Stimulated activated memory B cell treated with anti-CD40 and anti-IgM and Interleukin-4, amounts not matched to agents 10 μg/mL and 1 μg/mL and 100 μg/mL, for 72 hours (primary cell): ENCODE data around the gene PODXL.
"Not testable (repeated sequence)": the region's sequence is repeated elsewhere in the genome, so short reads cannot be mapped to it uniquely, and the experiment has no call there.

ENCODE experiments used
- ATAC-seq: fragments of 150-1000 bp; cut with Tn5 transposase; 2 replicates; pipeline ENCODE4 v1.10.0; 2021
- H3K27ac Mint-ChIP-seq: one replicate; pipeline ENCODE4 v1.8.0; 2022; ENCODE audit warnings: mild to moderate bottlenecking, mixed read lengths
- H3K27me3 Mint-ChIP-seq: one replicate; pipeline ENCODE4 v1.8.0; 2022; ENCODE audit warnings: mixed read lengths
- H3K36me3 Mint-ChIP-seq: one replicate; pipeline ENCODE4 v1.8.0; 2022; ENCODE audit warnings: mixed read lengths
- H3K4me1 Mint-ChIP-seq: one replicate; pipeline ENCODE4 v1.8.0; 2022; ENCODE audit warnings: mixed read lengths
- H3K4me3 Mint-ChIP-seq: one replicate; pipeline ENCODE4 v1.8.0; 2022; ENCODE audit warnings: mild to moderate bottlenecking, moderate library complexity, mixed read lengths
- H3K9me3 Mint-ChIP-seq: one replicate; pipeline ENCODE4 v1.8.0; 2022; ENCODE audit warnings: mixed read lengths

The PODXL gene

DNA sequence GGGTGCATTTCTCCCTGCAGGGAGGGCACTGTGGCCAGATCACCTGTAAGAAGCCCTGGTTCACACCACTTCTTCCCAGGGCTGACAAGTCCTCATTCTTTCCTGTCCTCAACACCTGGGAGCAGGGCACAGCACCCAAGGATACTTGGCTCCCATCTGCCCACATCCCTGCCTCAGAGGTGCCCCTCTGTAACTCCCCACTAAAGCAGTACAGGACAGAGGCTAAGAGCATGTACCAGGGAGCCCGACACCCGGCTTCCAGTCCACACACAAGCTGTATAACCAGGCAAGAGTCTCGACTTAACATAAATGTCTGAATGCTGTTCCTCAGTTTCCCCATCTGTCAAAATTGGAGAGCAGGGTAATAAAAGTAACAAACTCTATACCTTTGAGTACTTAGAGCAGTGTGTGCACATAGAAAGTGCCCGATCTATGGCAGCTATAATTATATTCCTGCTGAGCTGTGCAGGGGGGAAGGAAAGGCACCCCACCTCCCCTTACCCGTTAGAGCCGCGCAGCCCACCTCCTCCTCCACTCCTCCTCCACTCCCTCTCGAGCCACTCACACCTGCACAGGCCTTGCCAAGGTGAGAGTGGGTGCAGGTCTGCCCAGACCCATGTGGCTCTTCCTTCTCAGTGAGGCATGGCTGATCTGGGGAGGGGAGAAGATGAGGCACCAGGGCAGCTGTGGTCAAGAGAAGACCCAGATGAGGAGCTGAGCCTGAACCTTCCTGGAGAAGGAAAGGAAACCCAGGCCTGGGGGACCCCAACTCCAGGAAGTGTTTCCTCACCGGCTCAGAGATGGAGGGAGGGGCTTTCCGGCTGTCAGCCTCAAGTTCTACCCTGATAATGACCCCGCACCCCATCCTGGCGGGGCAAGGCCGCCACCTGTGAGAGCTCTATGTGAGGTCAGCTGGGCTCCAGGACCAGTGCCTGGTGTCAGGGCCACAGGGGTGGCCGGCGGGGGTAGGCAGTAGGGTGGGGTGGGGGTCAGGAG lies 22.6 kb downstream of the PODXL start:
- Mint-ChIP-seq H3K4me3 (no peak overlapping the region), H3K27ac (no peak overlapping the region), H3K27me3 (no peaks in the 10 kb centered on the region), H3K36me3 (no peaks in the 10 kb centered on the region), H3K9me3 (no peaks in the 10 kb centered on the region), H3K4me1 (no peaks in the 10 kb centered on the region)
- ATAC-seq, result no peak

DNA sequence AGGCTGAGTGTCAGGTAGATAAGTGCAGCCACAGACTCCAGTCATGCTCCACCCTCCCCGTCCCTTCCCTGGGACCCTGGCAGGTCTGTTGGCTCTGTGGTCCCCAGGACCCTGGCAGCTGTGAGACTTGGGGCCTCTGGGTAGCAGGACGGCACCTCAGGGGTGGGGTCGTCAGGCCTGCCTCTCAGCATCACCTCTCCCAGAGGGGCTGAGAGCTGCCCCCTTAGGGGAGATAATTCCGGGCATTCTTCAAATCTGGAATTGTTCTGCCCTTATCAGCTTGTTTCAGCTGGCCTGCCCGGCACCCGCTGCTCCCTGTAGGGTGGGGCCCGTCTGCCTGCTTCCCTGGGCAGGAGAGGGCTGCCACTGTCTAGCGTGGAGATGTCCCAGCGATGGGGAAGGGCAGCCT lies 23.3 kb downstream of the PODXL start:
- H3K27me3 Mint-ChIP-seq, result no peaks in the 10 kb centered on the region
- H3K27ac Mint-ChIP-seq, result no peak overlapping the region
- no peak overlapping the region for H3K4me3 Mint-ChIP-seq
- no peak for ATAC-seq
- H3K4me1 Mint-ChIP-seq, result no peaks in the 10 kb centered on the region
- no peaks in the 10 kb centered on the region for H3K9me3 Mint-ChIP-seq
- no peaks in the 10 kb centered on the region for H3K36me3 Mint-ChIP-seq

DNA sequence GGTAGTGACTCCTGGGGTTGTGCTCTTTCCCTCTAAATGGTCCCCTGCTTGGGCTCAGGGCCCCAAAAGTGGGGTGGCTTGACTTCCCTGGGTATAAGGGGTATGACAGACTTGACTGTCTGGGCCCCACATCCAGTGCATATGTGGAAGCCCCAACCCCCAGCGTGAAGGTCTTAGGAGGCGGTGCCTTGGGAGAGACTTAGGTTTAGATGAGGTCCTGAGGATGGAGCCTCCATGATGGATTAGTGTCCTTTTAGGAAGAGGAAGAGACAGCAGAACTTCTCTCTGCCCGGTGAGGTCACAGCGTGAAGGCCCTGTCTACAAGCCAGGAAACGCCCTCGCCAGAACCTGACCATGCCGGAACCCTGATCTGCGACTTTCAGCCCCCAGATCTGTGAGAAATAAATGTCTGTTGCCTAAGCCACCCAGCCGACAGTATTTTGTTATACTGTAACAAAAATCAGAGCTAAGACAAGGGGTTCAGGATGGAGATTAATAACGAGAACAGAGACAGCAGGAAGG lies 23.8 kb downstream of the PODXL start:
- H3K9me3 Mint-ChIP-seq, result no peaks in the 10 kb centered on the region
- no peak for ATAC-seq
- no peak overlapping the region for H3K27ac Mint-ChIP-seq
- H3K27me3 Mint-ChIP-seq, result no peaks in the 10 kb centered on the region
- no peak overlapping the region for H3K4me3 Mint-ChIP-seq
- no peaks in the 10 kb centered on the region for H3K36me3 Mint-ChIP-seq
- peaks cover under 1% of the 10 kb centered on the region for H3K4me1 Mint-ChIP-seq

DNA sequence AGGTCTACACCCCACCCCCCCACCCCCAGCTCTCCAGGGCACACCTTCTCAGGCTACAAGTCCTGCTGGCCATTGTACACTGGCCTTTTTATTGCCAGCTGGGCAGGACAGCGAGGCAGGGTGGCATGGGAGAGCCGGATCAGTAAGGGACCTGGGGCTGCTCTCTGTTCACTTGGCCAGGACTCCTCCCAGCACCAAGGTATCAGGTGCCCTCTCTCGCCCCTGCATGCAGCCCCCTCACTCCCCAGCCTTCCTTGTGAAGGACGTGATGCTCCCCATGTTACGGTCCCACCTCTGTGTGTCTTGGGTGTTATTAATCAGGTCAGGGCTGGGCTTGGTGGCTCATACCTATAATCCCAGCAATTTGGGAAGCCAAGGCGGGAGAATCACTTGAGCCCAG lies 26.3 kb downstream of the PODXL start:
- Mint-ChIP-seq H3K4me1 (peaks cover 8% of the 10 kb centered on the region), H3K27me3 (no peaks in the 10 kb centered on the region), H3K36me3 (no peaks in the 10 kb centered on the region), H3K4me3 (no peak overlapping the region), H3K9me3 (no peaks in the 10 kb centered on the region), H3K27ac (no peak overlapping the region)
- no peak for ATAC-seq

DNA sequence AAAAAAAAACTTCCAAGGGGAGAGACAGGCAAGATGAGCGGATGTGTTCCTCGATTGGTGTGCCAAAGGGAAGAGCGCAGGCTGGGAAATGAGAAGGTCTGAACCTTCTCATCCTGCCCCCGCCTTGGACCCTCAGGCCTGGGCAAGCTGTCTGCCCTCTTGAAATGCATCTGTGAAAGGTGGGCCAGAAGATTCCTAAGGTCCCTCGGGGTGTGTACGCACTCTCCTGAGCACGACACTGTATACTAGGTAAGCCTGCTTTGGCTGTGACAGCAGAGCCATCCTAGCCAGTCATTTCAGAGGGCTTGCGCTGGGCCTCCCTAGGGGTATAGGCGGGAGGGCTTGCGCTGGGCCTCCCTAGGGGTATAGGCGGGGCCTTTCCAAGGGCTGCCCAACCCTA lies 26.8 kb downstream of the PODXL start:
- H3K36me3 Mint-ChIP-seq, result no peaks in the 10 kb centered on the region
- no peaks in the 10 kb centered on the region for H3K27me3 Mint-ChIP-seq
- no peak overlapping the region for H3K4me3 Mint-ChIP-seq
- no peak overlapping the region for H3K27ac Mint-ChIP-seq
- peaks cover 8% of the 10 kb centered on the region for H3K4me1 Mint-ChIP-seq
- no peak for ATAC-seq
- no peaks in the 10 kb centered on the region for H3K9me3 Mint-ChIP-seq

DNA sequence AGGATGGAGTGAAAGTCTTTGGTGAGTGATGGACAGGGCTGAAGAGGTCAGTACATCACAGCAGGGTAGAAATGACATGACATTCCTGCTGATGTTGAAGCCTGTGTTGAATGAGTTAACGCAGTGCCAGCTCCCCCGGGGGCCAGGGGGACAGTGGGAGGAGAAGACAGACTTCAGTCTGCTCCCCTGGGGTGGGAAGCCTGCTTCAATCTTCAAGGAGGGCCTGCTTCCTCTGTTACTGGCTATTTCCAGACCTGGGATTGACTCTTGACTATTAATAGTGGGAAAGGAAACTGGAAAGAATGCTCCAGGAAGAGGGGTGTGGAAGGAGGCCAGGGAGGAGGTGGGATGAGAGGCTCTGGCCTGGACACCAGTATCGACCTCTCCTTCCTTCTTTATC lies 27.2 kb downstream of the PODXL start:
- Mint-ChIP-seq H3K27ac (no peak overlapping the region), H3K4me3 (no peak overlapping the region), H3K4me1 (peaks cover 8% of the 10 kb centered on the region), H3K9me3 (no peaks in the 10 kb centered on the region), H3K36me3 (no peaks in the 10 kb centered on the region), H3K27me3 (no peaks in the 10 kb centered on the region)
- ATAC-seq, result no peak

DNA sequence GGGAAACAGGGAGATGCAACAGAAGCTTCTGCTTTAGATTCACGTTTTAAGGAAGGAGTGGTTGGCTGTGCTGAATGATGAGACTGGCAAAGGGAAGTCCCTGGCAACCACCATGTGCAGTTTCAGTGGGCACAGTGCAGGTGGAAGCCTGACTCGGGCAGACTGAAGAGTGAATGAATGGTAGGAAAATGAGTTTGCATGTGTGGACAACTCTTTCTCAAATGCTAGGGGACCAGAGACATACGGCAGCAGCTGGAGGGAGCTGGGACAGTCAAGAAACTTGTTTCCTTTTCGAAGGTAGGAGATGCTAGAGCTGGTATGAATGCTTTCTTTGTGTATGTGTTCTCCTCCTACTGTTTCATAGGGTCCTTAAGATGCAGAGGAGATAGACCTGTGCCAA lies 29.0 kb downstream of the PODXL start:
- Mint-ChIP-seq H3K4me1 (peaks cover 14% of the 10 kb centered on the region), H3K4me3 (no peak overlapping the region), H3K27ac (no peak overlapping the region), H3K27me3 (no peaks in the 10 kb centered on the region), H3K36me3 (no peaks in the 10 kb centered on the region), H3K9me3 (no peaks in the 10 kb centered on the region)
- ATAC-seq, result peak; percentile 85

DNA sequence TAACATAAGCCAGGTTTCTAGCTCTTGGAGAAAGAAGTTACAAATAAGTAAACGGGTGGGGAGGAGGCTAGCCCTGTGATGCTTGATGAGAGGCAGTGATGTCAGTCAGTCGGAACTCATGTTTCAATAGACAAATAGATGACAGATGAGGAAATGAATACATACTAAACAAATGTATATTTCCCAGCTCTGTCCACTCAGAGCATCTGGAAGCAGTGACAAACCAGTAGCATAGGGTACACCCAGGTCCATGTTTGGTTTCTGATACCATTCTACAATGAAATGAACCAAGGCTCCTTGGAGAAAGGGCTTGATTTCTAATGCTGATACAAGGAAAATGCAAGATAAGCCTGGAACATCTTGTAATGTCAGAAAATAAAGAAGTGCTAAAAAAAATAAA lies 30.6 kb downstream of the PODXL start:
- Mint-ChIP-seq H3K27ac (no peak overlapping the region), H3K9me3 (no peaks in the 10 kb centered on the region), H3K4me3 (no peak overlapping the region), H3K4me1 (peaks cover 18% of the 10 kb centered on the region), H3K36me3 (no peaks in the 10 kb centered on the region), H3K27me3 (no peaks in the 10 kb centered on the region)
- ATAC-seq, result no peak

DNA sequence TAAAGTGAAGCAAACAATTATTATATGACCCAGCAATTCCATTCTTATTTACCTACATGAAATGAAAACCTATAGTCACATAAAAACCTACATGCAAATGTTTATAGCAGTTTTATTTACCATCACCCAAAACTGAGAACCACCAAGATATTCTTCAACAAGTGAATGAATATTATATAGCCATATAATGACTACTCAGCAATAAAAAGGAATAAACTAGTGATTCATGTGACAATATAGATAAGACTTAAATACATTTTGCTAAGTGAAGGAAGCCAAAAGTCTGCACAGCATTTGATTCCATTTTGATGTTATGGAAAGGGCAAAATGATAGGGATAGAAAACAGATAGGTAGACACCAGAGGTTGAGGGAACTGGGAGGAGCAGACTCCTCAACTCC lies 31.7 kb downstream of the PODXL start:
- H3K4me3 Mint-ChIP-seq, result no peak overlapping the region
- no peaks in the 10 kb centered on the region for H3K9me3 Mint-ChIP-seq
- ATAC-seq, result no peak
- peaks cover 18% of the 10 kb centered on the region for H3K4me1 Mint-ChIP-seq
- no peaks in the 10 kb centered on the region for H3K36me3 Mint-ChIP-seq
- H3K27ac Mint-ChIP-seq, result no peak overlapping the region
- H3K27me3 Mint-ChIP-seq, result no peaks in the 10 kb centered on the region

DNA sequence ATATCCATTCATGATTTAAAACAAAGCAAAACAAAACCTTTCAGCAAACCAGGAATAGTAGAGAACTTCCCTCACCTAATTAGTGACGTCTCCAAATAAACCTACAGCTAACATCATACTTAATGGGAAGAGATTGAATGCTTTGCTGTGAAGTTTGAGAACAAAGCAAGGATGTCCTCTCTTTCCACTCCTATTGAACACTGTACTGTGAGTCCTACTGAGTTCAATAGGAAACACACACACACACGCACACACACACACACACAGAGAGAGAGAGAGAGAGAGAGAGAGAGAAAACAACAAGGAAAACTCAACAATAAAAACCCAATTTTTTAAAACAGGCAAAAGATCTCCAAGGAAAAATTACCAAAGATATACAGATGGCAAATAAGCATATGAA lies 32.3 kb downstream of the PODXL start:
- H3K4me1 Mint-ChIP-seq, result peaks cover 18% of the 10 kb centered on the region
- no peak overlapping the region for H3K4me3 Mint-ChIP-seq
- no peaks in the 10 kb centered on the region for H3K36me3 Mint-ChIP-seq
- ATAC-seq, result no peak
- no peaks in the 10 kb centered on the region for H3K9me3 Mint-ChIP-seq
- no peaks in the 10 kb centered on the region for H3K27me3 Mint-ChIP-seq
- H3K27ac Mint-ChIP-seq, result no peak overlapping the region

DNA sequence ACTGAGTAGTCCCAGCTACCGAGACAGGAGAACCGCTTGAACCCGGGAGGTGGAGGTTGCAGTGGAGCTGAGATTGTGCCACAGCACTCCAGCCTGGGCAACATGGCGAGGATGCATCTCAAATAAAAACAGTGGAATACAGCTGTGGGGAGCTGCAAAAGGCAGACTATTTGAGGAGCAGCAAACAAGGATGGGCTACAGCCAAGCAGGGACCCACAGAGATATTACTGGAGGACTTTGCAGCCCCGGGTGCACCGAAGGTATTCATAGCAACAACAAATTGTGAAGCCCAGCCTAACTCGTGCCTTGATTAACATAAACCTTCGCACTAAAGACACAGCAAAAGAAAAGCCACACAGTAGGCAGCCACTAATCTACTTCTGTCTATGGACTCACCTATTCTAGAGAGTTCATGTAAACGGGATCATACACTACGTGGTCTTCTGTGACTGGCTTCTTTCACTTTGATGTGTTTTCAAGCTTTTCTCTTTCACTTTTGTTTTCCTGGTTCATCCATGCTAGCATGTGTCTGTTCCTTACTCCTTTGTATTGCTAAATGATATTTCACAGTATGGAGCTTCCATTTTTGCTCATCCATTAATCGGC lies 34.0 kb downstream of the PODXL start:
- no peak for ATAC-seq
- H3K4me1 Mint-ChIP-seq, result peaks cover 15% of the 10 kb centered on the region
- no peaks in the 10 kb centered on the region for H3K36me3 Mint-ChIP-seq
- H3K27ac Mint-ChIP-seq, result no peak overlapping the region
- no peaks in the 10 kb centered on the region for H3K9me3 Mint-ChIP-seq
- H3K27me3 Mint-ChIP-seq, result no peaks in the 10 kb centered on the region
- peak overlapping the region; percentile 8 for H3K4me3 Mint-ChIP-seq

DNA sequence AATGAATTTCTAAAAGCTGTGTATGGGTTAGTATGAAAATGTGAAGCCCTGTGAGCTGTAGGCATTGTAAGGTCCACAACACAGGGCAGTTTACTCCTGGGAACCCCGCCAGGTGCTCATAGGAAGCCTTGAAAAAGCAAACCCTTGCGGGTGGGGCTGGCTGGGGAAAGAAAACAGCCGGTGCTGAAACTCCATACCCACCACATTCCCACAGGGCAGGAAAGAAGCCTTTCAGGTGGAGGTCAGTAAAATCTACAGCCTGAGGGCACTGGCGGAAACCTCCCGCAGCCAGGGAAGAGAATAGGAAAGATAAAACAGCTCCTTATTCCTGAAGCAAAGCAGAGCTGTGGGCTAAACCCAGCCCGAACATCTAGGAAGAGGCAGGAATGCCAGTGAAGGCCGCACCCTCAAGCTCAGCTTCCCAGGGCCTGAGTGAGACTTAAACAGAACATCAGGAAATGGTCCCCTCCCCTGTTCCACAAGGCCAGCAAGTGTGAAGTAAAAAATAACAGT lies 34.7 kb downstream of the PODXL start:
- Mint-ChIP-seq H3K4me1 (peaks cover 10% of the 10 kb centered on the region), H3K27ac (no peak overlapping the region), H3K36me3 (no peaks in the 10 kb centered on the region), H3K27me3 (no peaks in the 10 kb centered on the region), H3K4me3 (no peak overlapping the region), H3K9me3 (no peaks in the 10 kb centered on the region)
- no peak for ATAC-seq

DNA sequence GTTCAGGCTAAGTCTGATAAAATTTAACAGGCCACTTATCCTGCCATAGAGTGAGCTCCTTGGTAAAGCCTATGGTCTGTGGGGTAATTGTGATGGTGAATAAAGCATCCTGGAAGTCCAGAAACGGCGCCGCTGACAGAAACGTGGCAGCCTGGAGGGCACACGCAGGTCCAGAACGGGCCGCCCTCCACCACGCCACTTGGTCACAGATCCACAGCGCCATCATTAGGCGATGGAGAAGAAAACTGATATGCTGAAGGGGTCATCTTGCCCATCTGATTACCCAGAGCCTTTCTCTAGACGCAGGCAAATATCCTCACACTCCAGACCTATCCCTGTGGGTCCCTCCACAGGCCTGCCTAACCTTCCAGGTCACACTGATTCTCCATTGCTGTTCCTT lies 37.8 kb downstream of the PODXL start:
- Mint-ChIP-seq H3K27me3 (no peaks in the 10 kb centered on the region), H3K9me3 (no peaks in the 10 kb centered on the region), H3K4me3 (no peak overlapping the region), H3K36me3 (no peaks in the 10 kb centered on the region), H3K27ac (no peak overlapping the region), H3K4me1 (peaks cover 11% of the 10 kb centered on the region)
- ATAC-seq, result no peak

DNA sequence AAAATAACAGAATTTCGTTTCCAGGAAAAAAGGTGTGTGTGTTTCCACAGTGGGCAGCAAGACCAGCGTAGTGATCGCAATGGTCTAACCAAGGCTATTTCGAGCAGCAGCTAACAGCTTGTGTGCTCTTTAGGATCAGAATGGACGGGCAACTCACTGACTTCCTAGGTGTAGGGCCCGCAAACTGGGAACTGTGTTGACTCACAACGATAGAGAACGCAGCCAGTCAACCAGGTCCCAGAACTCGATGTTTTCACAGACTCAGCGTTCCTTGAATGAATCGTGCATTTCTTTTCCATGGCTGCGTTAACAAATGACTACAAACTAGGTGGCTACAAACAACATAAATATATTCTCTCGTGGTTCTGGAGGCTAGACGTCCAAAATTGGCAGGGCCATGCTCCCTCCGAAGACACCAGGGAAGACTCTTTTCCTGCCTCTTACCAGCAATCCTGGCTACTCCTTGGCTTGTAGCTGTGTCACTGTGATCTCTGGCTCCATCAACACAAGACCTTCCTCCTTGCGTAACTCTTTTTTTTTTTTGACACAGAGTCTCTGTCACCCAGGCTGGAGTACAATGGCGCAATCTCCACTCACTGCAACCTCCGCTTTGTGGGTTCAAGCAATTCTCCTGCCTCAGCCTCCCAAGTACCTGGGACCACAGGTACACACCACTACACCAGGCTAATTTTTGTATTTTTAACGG lies 39.1 kb downstream of the PODXL start:
- Mint-ChIP-seq H3K27me3 (no peaks in the 10 kb centered on the region), H3K4me1 (peaks cover 15% of the 10 kb centered on the region), H3K27ac (no peak overlapping the region), H3K36me3 (no peaks in the 10 kb centered on the region), H3K4me3 (no peak overlapping the region), H3K9me3 (no peaks in the 10 kb centered on the region)
- no peak for ATAC-seq

DNA sequence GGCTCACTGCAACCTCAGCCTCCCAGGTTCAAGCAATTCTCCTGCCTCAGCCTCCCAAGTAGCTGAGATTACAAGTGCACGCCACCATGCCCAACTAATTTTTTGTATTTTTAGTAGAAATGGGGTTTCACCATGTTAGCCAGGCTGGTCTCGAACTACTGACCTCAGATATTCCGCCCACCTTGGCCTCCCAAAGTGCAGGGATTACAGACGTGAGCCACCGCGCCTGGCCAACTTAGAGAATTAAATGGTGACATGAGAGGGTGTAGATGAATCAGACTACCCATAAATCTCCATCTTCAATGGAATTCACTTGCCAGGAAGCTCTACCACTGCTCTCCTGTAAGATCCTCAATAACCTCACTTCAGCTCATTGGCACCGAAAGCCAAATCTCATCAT lies 41.0 kb downstream of the PODXL start:
- not testable (repeated sequence) for H3K27ac Mint-ChIP-seq, H3K36me3 Mint-ChIP-seq, H3K4me3 Mint-ChIP-seq, ATAC-seq, H3K9me3 Mint-ChIP-seq, H3K27me3 Mint-ChIP-seq
- peaks cover 17% of the 10 kb centered on the region for H3K4me1 Mint-ChIP-seq
